B cell (primary cell): Measurements from ENCODE around the gene DTX3L. TPM values are rescaled to one million over a fixed set of nuclear protein-coding genes. Genes with fewer than 3 reads are reported as not detected.

Experiments
- ATAC-seq: fragments of 200-7000 bp; cut with Tn5 transposase; one replicate; pipeline ENCODE4 v1.10.0; 2021; ENCODE audit warnings: low read depth, mild to moderate bottlenecking, moderate number of reproducible peaks, moderate library complexity
- CTCF ChIA-PET: fragments of 350-600 bp; sonication (Branson Sonifier 250); formaldehyde crosslinking; loops from one replicate; lab custom pipeline; 2021; ENCODE audit warnings: antibody characterized with exemption, inconsistent platforms; lab: Charles Lee
- POLR2A ChIA-PET: fragments of 350-600 bp; sonication (Branson Sonifier 250); formaldehyde crosslinking; loops from one replicate; lab custom pipeline; 2021; ENCODE audit warnings: antibody characterized with exemption; lab: Charles Lee
- DNase-seq: peaks from one replicate; pipeline ENCODE4 v3.0.0; 2013
- H2AFZ ChIP-seq: 2 replicates; pipeline ENCODE4 v1.6.1; 2012; ENCODE audit warnings: mild to moderate bottlenecking, low read depth, low read length; ENCODE audit not compliant: insufficient read depth, poor library complexity, severe bottlenecking
- H3K27ac ChIP-seq, 2 donors: 1 replicate in 1 of 2; 2 replicates in 1 of 2; pipeline ENCODE4 v1.5.1; 2012 to 2013; ENCODE audit warnings: low read length in 2 of 2, mild to moderate bottlenecking in 2 of 2, moderate library complexity in 1 of 2
- H3K27me3 ChIP-seq, 4 experiments: fragments of 200-600 bp in 1 of 4; sonication (generic) in 1 of 4; replicated peaks in 1 of 4; 1 replicate in 2 of 4; 2 replicates in 2 of 4; pipeline versions ENCODE4 v1.6.1 to v1.7.0; 2013 to 2016; ENCODE audit warnings: low read length in 3 of 4, mild to moderate bottlenecking in 2 of 4, mixed read lengths in 1 of 4, moderate library complexity in 1 of 4; ENCODE audit not compliant: insufficient read depth in 4 of 4, control insufficient read depth in 3 of 4; ENCODE audit errors: control extremely low read depth in 1 of 4
- H3K36me3 ChIP-seq, 2 experiments: replicated peaks in 1 of 2; 1 replicate in 1 of 2; 2 replicates in 1 of 2; pipeline versions ENCODE4 v1.6.1 to v1.7.1; 2013; ENCODE audit warnings: low read length in 1 of 2; ENCODE audit not compliant: insufficient read depth in 2 of 2, control insufficient read depth in 1 of 2; ENCODE audit errors: control extremely low read depth in 1 of 2, extremely low read depth in 1 of 2
- H3K4me1 ChIP-seq, 2 donors: fragments of 200-600 bp in 1 of 2; sonication (generic) in 1 of 2; 1 replicate in 1 of 2; 2 replicates in 1 of 2; pipeline versions ENCODE4 v1.5.1 to v1.6.1; 2013 to 2017; ENCODE audit warnings: low read length in 2 of 2; ENCODE audit not compliant: control insufficient read depth in 2 of 2, insufficient read depth in 2 of 2
- H3K4me2 ChIP-seq: replicated peaks from 2 replicates; pipeline ENCODE3; 2012; ENCODE audit warnings: mild to moderate bottlenecking, low read depth, low read length; ENCODE audit not compliant: poor library complexity, severe bottlenecking
- H3K4me3 ChIP-seq, 5 experiments: fragments of 200-600 bp in 1 of 5; sonication (generic) in 1 of 5; 1 replicate in 3 of 5; 2 replicates in 2 of 5; pipeline versions ENCODE4 v1.5.1 to v1.7.0; 2011 to 2016; ENCODE audit warnings: low read length in 4 of 5, mild to moderate bottlenecking in 4 of 5, low read depth in 2 of 5, control low read depth in 1 of 5, moderate library complexity in 1 of 5; ENCODE audit not compliant: insufficient read depth in 1 of 5; ENCODE audit errors: control extremely low read depth in 1 of 5, extremely low read depth in 1 of 5
- H3K79me2 ChIP-seq: fragments of 200-600 bp; sonication (generic); one replicate; pipeline ENCODE4 v1.6.0; 2016; ENCODE audit warnings: low read length; ENCODE audit not compliant: control insufficient read depth, insufficient read depth
- H3K9ac ChIP-seq: fragments of 200-600 bp; sonication (generic); 2 replicates; pipeline ENCODE4 v1.6.1; 2017; ENCODE audit warnings: mild to moderate bottlenecking, low read length, moderate library complexity
- H3K9me3 ChIP-seq, 3 donors: one replicate each; pipeline versions ENCODE4 v1.6.1 to v1.7.1; 2013; ENCODE audit warnings: low read length in 2 of 3; ENCODE audit not compliant: control insufficient read depth in 2 of 3, insufficient read depth in 1 of 3; ENCODE audit errors: control extremely low read depth in 1 of 3
- H4K20me1 ChIP-seq: 2 replicates; pipeline ENCODE4 v1.6.0; 2012; ENCODE audit warnings: mild to moderate bottlenecking, low read length; ENCODE audit not compliant: insufficient read depth, control insufficient read depth, poor library complexity, severe bottlenecking
- H3K27ac Mint-ChIP-seq: one replicate; pipeline ENCODE4 v1.8.0; 2021; ENCODE audit warnings: mixed read lengths
- H3K27me3 Mint-ChIP-seq: one replicate; pipeline ENCODE4 v1.8.0; 2021; ENCODE audit warnings: mixed read lengths
- H3K4me1 Mint-ChIP-seq: one replicate; pipeline ENCODE4 v1.8.0; 2021; ENCODE audit warnings: mixed read lengths
- H3K4me3 Mint-ChIP-seq: one replicate; pipeline ENCODE4 v1.8.0; 2021; ENCODE audit warnings: mixed read lengths
- H3K9me3 Mint-ChIP-seq: one replicate; pipeline ENCODE4 v1.8.0; 2022; ENCODE audit warnings: mixed read lengths; ENCODE audit not compliant: insufficient read depth
- EZH2 ChIP-seq: IDR thresholded peaks from 2 replicates; pipeline ENCODE4 v1.6.1; 2012; ENCODE audit warnings: borderline replicate concordance, low read depth, mild to moderate bottlenecking, moderate library complexity, low read length; ENCODE audit not compliant: insufficient read depth, poor library complexity, severe bottlenecking
- WGBS: methylation state at CpG from one replicate; pipeline ENCODE4 v1.1.5; 2013; ENCODE audit warnings: missing lambda C conversion rate; ENCODE audit not compliant: insufficient coverage; 5-methylcytosine and 5-hydroxymethylcytosine counted together
- intact Hi-C: fragments of 100-400 bp; cut with micrococcal nuclease; formaldehyde crosslinking; loops from one replicate; pipeline ENCODE4 v1.10.0; 2022
- polyA plus RNA-seq: library from polyadenylated mRNA; depleted of rRNA; stranded (reverse); fragments of >200 nt; gene quantifications from 2 replicates; pipeline ENCODE4 v1.2.3, GENCODE V29; 2012
- total RNA-seq, 2 donors: library from RNA; stranded (reverse); fragments of 120-200 nt in 1 of 2; gene quantifications; 1 replicate in 1 of 2; 2 replicates in 1 of 2; pipeline versions ENCODE4 v1.2.3 to v1.2.4, GENCODE V29; 2013 to 2022
- TF ChIP-seq, protein P1 (sequence below): fragments of 200-600 bp; IDR thresholded peaks from one replicate; pipeline ENCODE4 v1.8.0; 2022; ENCODE audit warnings: antibody characterized with exemption, mild to moderate bottlenecking

The DTX3L gene
- total and polyA plus RNA-seq, 2 donors (not counting 1 experiment from before 2014, with no cell fraction given), result 8.1 to 41.1 TPM

DNA sequence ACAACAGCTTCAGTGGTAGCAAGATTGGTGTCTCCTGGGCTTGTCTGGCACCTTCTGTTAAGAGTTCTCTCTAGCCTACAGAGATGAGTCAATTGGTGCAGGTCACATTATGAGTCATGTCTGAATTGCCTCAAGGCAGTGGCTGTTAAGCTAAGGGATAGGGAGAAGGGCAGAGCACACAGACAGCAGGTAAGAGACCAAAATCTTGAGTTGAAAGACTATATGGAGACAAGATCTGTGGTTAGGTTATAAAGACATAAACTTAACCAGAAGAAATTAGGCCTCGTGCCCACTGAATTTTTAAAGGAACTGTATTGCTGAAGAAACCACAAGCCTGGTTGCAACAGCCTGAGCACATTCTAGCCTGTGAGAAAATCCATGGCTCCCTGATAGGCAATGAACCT is 30.2 kb upstream of the DTX3L start:
- no peak overlapping the region for H3K27ac Mint-ChIP-seq
- H3K27ac ChIP-seq, result no peak overlapping the region
- DNase-seq, result no peak
- TF ChIP-seq EZH2, result no peak
- TF ChIP-seq, protein P1, sequence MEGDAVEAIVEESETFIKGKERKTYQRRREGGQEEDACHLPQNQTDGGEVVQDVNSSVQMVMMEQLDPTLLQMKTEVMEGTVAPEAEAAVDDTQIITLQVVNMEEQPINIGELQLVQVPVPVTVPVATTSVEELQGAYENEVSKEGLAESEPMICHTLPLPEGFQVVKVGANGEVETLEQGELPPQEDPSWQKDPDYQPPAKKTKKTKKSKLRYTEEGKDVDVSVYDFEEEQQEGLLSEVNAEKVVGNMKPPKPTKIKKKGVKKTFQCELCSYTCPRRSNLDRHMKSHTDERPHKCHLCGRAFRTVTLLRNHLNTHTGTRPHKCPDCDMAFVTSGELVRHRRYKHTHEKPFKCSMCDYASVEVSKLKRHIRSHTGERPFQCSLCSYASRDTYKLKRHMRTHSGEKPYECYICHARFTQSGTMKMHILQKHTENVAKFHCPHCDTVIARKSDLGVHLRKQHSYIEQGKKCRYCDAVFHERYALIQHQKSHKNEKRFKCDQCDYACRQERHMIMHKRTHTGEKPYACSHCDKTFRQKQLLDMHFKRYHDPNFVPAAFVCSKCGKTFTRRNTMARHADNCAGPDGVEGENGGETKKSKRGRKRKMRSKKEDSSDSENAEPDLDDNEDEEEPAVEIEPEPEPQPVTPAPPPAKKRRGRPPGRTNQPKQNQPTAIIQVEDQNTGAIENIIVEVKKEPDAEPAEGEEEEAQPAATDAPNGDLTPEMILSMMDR, result no peak
- no peak overlapping the region for H2AFZ ChIP-seq
- H3K9me3 ChIP-seq, result no peaks in the 10 kb centered on the region
- no peak for ATAC-seq
- H3K4me2 ChIP-seq, result no peak overlapping the region
- H3K27me3 Mint-ChIP-seq, result no peaks in the 10 kb centered on the region
- H3K9ac ChIP-seq, result no peak overlapping the region
- H3K4me1 ChIP-seq, result no peaks in the 10 kb centered on the region
- CTCF ChIA-PET, result no interaction called here
- H3K4me3 ChIP-seq, result no peak overlapping the region
- H4K20me1 ChIP-seq, result no peaks in the 10 kb centered on the region
- H3K4me1 Mint-ChIP-seq, result no peaks in the 10 kb centered on the region
- H3K36me3 ChIP-seq, result peaks cover 27 to 81% of the 10 kb centered on the region in 2 experiments
- POLR2A ChIA-PET, result no interaction called here
- H3K9me3 Mint-ChIP-seq, result no peaks in the 10 kb centered on the region
- 25% methylated on average over 1 of the region's 1 CpG for WGBS
- no peaks in the 10 kb centered on the region for H3K79me2 ChIP-seq
- H3K4me3 Mint-ChIP-seq, result no peak overlapping the region
- no peaks in the 10 kb centered on the region for H3K27me3 ChIP-seq
- intact Hi-C loops, result no loop called here

DNA sequence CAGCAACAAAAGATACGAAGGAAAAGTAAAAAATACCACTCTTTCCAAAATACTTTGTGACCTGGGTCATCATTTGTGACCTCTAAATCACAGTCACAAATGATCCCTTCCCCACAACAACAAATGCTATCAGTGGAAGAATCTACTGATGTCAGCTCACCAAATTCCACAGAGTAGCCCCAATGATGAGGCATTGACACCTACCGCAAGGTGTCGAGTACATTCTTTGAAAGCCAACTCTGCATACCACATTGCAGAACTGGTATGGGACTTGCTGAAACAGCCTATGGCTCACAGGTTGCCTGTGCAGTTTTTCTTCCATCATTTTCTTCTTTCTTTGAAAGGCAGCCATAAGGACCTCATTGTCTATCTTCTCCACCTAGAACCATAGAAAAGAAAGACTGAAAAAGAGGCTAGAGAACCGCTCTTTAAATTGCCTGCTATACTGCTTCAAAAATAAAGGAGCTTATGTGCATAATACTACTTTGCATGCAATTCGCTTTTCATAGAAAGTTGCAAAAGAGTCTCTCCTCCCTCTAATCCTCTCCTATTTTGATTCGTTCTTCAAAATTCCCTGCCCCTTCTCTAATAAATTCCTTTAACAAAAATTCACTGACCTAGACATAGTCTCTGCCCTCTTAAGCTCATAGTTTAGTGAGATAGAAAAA is 28.0 kb upstream of the DTX3L start:
- POLR2A ChIA-PET, result no interaction called here
- TF ChIP-seq, protein P1, result no peak
- TF ChIP-seq EZH2, result no peak
- H3K4me3 Mint-ChIP-seq, result no peak overlapping the region
- DNase-seq (no peak), ATAC-seq (no peak)
- peaks cover 32 to 86% of the 10 kb centered on the region in 2 experiments for H3K36me3 ChIP-seq
- no peak overlapping the region for H3K27ac Mint-ChIP-seq
- H3K9me3 Mint-ChIP-seq, result no peaks in the 10 kb centered on the region
- no peak overlapping the region for H3K4me3 ChIP-seq
- WGBS, result 100% methylated on average over 2 of the region's 6 CpGs
- H3K79me2 ChIP-seq, result no peaks in the 10 kb centered on the region
- H4K20me1 ChIP-seq, result no peaks in the 10 kb centered on the region
- no peaks in the 10 kb centered on the region for H3K4me1 Mint-ChIP-seq
- no peaks in the 10 kb centered on the region for H3K9me3 ChIP-seq
- H3K4me1 ChIP-seq, result no peaks in the 10 kb centered on the region
- H3K27me3 Mint-ChIP-seq, result no peaks in the 10 kb centered on the region
- no peak overlapping the region for H3K27ac ChIP-seq
- no peak overlapping the region for H2AFZ ChIP-seq
- H3K27me3 ChIP-seq, result no peaks in the 10 kb centered on the region
- intact Hi-C loops, result no loop called here
- CTCF ChIA-PET, result interaction anchor here (0.7 kb wide), 1 partner anchor 154 kb away, joined by 3 read pairs; no protein-coding TSS in a partner anchor
- no peak overlapping the region for H3K4me2 ChIP-seq
- no peak overlapping the region for H3K9ac ChIP-seq
